SK-N-SH (cell line): ENCODE data around the gene NOTCH1. TPM values are rescaled to one million over a fixed set of nuclear protein-coding genes. Genes with fewer than 3 reads are reported as not detected.

Experiments used
- CTCF ChIA-PET: fragments of 300-600, 350-600 bp; formaldehyde crosslinking; extraction: SDS; loops from one replicate; lab custom pipeline; 2021; lab: Yijun Ruan, JAX
- POLR2A ChIA-PET: fragments of 350-600 bp; sonication (Branson Sonifier 250); formaldehyde crosslinking; extraction: SDS; loops from one replicate; lab custom pipeline; 2020; ENCODE audit warnings: antibody characterized with exemption, inconsistent platforms; lab: Yijun Ruan, JAX
- DNase-seq: peaks from one replicate; pipeline ENCODE4 v3.0.0; 2012
- H2AFZ ChIP-seq: fragments of 200-600 bp; sonication (generic); 2 replicates; pipeline ENCODE4 v1.8.1; 2016; ENCODE audit warnings: antibody characterized with exemption, mild to moderate bottlenecking, low read depth
- H3F3A ChIP-seq: fragments of 200-600 bp; sonication (generic); replicated peaks from 2 replicates; pipeline ENCODE3; 2016; ENCODE audit warnings: antibody characterized with exemption, mild to moderate bottlenecking; ENCODE audit not compliant: insufficient read depth
- H3K27ac ChIP-seq, 2 experiments: fragments of 200-500 bp in 1 of 2; fragments of 200-600 bp in 1 of 2; sonication (Bioruptor generic) in 1 of 2; sonication (generic), shearing (Covaris generic) in 1 of 2; 2 replicates each; pipeline versions ENCODE4 v1.5.1 to v1.6.1; 2014 to 2016; ENCODE audit warnings: low read depth in 2 of 2, inconsistent platforms in 1 of 2, low read length in 1 of 2, mild to moderate bottlenecking in 1 of 2, mixed read lengths in 1 of 2
- H3K27me3 ChIP-seq: fragments of 200-600 bp; sonication (generic), shearing (Covaris generic); 2 replicates; pipeline ENCODE4 v1.6.1; 2016; ENCODE audit warnings: mixed run types; ENCODE audit not compliant: insufficient read depth
- H3K36me3 ChIP-seq, 2 experiments: fragments of 200-500 bp in 1 of 2; fragments of 200-600 bp in 1 of 2; sonication (Bioruptor generic) in 1 of 2; sonication (generic) in 1 of 2; replicated peaks in 1 of 2; 2 replicates each; pipeline versions ENCODE3 to v1.5.1; 2014 to 2016; ENCODE audit warnings: low read length in 1 of 2, mild to moderate bottlenecking in 1 of 2; ENCODE audit not compliant: insufficient read depth in 2 of 2, control insufficient read depth in 1 of 2
- H3K4me1 ChIP-seq, 2 experiments: fragments of 200-500 bp in 1 of 2; fragments of 200-600 bp in 1 of 2; sonication (Bioruptor generic) in 1 of 2; sonication (generic), shearing (Covaris generic) in 1 of 2; 2 replicates each; pipeline versions ENCODE4 v1.5.1 to v1.6.1; 2014 to 2016; ENCODE audit warnings: low read depth in 1 of 2, low read length in 1 of 2, mixed run types in 1 of 2; ENCODE audit not compliant: insufficient read depth in 2 of 2, control insufficient read depth in 1 of 2
- H3K4me2 ChIP-seq: fragments of 200-600 bp; sonication (generic), shearing (Covaris generic); 2 replicates; pipeline ENCODE4 v1.6.1; 2017; ENCODE audit warnings: mixed run types
- H3K4me3 ChIP-seq, 2 experiments: fragments of 200-500 bp in 1 of 2; fragments of 200-600 bp in 1 of 2; sonication (Bioruptor generic) in 1 of 2; sonication (generic), shearing (Covaris generic) in 1 of 2; 2 replicates each; pipeline versions ENCODE4 v1.5.1 to v1.8.1; 2014 to 2016; ENCODE audit warnings: low read depth in 2 of 2, inconsistent platforms in 1 of 2, low read length in 1 of 2, mild to moderate bottlenecking in 1 of 2, mixed read lengths in 1 of 2, moderate library complexity in 1 of 2
- H3K79me2 ChIP-seq: fragments of 200-600 bp; sonication (generic); 2 replicates; pipeline ENCODE4 v1.8.1; 2017; ENCODE audit warnings: mild to moderate bottlenecking; ENCODE audit not compliant: insufficient read depth
- H3K9ac ChIP-seq: fragments of 200-600 bp; sonication (generic); 2 replicates; pipeline ENCODE4 v1.6.1; 2017; ENCODE audit warnings: mixed run types
- H3K9me2 ChIP-seq: fragments of 200-600 bp; sonication (generic); 2 replicates; pipeline ENCODE4 v1.6.1; 2017; ENCODE audit warnings: mixed run types
- H3K9me3 ChIP-seq: fragments of 200-600 bp; sonication (generic); 2 replicates; pipeline ENCODE4 v1.6.1; 2017; ENCODE audit warnings: mixed run types, mild to moderate bottlenecking, moderate library complexity
- H4K20me1 ChIP-seq: fragments of 200-600 bp; sonication (generic); 2 replicates; pipeline ENCODE4 v1.6.1; 2017; ENCODE audit warnings: mild to moderate bottlenecking, mixed run types; ENCODE audit not compliant: insufficient read depth
- CTCF ChIP-seq: fragments of 200-600 bp; sonication (generic); IDR thresholded peaks from 2 replicates; pipeline ENCODE4 v1.6.1; 2017; ENCODE audit warnings: antibody characterized with exemption, mild to moderate bottlenecking, moderate library complexity
- ELF1 ChIP-seq: IDR thresholded peaks from 2 replicates; pipeline ENCODE4 v1.4.0; 2012
- EP300 ChIP-seq, 2 experiments: IDR thresholded peaks; 2 replicates each; pipeline versions ENCODE4 v1.4.0 to v1.6.1; 2012; ENCODE audit warnings: borderline replicate concordance in 1 of 2, low read depth in 1 of 2, low read length in 1 of 2
- FOXM1 ChIP-seq: IDR thresholded peaks from 2 replicates; pipeline ENCODE4 v1.4.0; 2012; ENCODE audit warnings: low read depth, mild to moderate bottlenecking
- GABPA ChIP-seq: IDR thresholded peaks from 2 replicates; pipeline ENCODE4 v1.4.0; 2012; ENCODE audit warnings: low read depth, mild to moderate bottlenecking
- GATA2 ChIP-seq: sonication (generic); formaldehyde crosslinking; IDR thresholded peaks from 2 replicates; pipeline ENCODE4 v1.5.0; 2020; ENCODE audit warnings: mild to moderate bottlenecking, missing genetic modification reagents
- JUND ChIP-seq: IDR thresholded peaks from 2 replicates; pipeline ENCODE4 v1.4.0; 2012
- MXI1 ChIP-seq: IDR thresholded peaks from 2 replicates; pipeline ENCODE4 v1.6.1; 2012; ENCODE audit warnings: mild to moderate bottlenecking, low read depth, low read length, improper control_type of control experiment
- NFIC ChIP-seq: IDR thresholded peaks from 2 replicates; pipeline ENCODE4 v1.4.0; 2012; ENCODE audit warnings: borderline replicate concordance
- POLR2AphosphoS5 ChIP-seq: IDR thresholded peaks from 2 replicates; pipeline ENCODE4 v1.6.1; 2012; ENCODE audit warnings: low read depth, low read length
- RCOR1 ChIP-seq: fragments of 150-350 bp; IDR thresholded peaks from 2 replicates; pipeline ENCODE4 v1.6.1; 2017; ENCODE audit warnings: antibody characterized with exemption, low read length
- REST ChIP-seq: IDR thresholded peaks from 2 replicates; pipeline ENCODE4 v1.6.1; 2012; ENCODE audit warnings: mild to moderate bottlenecking, low read depth, low read length, moderate library complexity
- RXRA ChIP-seq: IDR thresholded peaks from 2 replicates; pipeline ENCODE4 v1.4.0; 2012; ENCODE audit warnings: low read depth, mild to moderate bottlenecking, borderline replicate concordance
- SIN3A ChIP-seq: IDR thresholded peaks from 2 replicates; pipeline ENCODE4 v1.6.1; 2012; ENCODE audit warnings: low read depth, mild to moderate bottlenecking, low read length, moderate library complexity, borderline replicate concordance
- SMC3 ChIP-seq: IDR thresholded peaks from 2 replicates; pipeline ENCODE4 v1.6.1; 2012; ENCODE audit warnings: low read depth, low read length, improper control_type of control experiment
- TAF1 ChIP-seq: IDR thresholded peaks from 2 replicates; pipeline ENCODE4 v1.6.1; 2012; ENCODE audit warnings: low read depth, mild to moderate bottlenecking, low read length, moderate library complexity, borderline replicate concordance
- TCF12 ChIP-seq: IDR thresholded peaks from 2 replicates; pipeline ENCODE4 v1.4.0; 2012
- YY1 ChIP-seq: IDR thresholded peaks from 2 replicates; pipeline ENCODE4 v1.4.0; 2012; ENCODE audit warnings: low read depth, mild to moderate bottlenecking
- WGBS: methylation state at CpG from one replicate; pipeline ENCODE4 v1.1.6; 2017; ENCODE audit warnings: low lambda C conversion rate; 5-methylcytosine and 5-hydroxymethylcytosine counted together
- polyA plus RNA-seq, 3 experiments: library from polyadenylated mRNA; depleted of rRNA; stranded (reverse); fragments of >200 nt; gene quantifications; 2 replicates each; pipeline ENCODE4 v1.2.3, GENCODE V29; 2012
- TF ChIP-seq, protein P1 (sequence below): IDR thresholded peaks from 2 replicates; pipeline ENCODE4; 2012
- TF ChIP-seq, protein P2 (sequence below): fragments of 150-350 bp; IDR thresholded peaks from 2 replicates; pipeline ENCODE4 v1.6.1; 2016; ENCODE audit warnings: mild to moderate bottlenecking, low read depth, low read length

The NOTCH1 gene
- polyA plus RNA-seq, 1 of the 3 experiments (the other 2 are of a cell fraction) = 6.6 TPM

- TF ChIP-seq JUND = no peak
- no peak for TF ChIP-seq SIN3A
- no peak for TF ChIP-seq EP300 (IDR thresholded peaks at IDR 0.05; ENCODE audit: borderline replicate concordance in 1 of 2, low read depth in 1 of 2, low read length in 1 of 2)
- TF ChIP-seq, protein P1, sequence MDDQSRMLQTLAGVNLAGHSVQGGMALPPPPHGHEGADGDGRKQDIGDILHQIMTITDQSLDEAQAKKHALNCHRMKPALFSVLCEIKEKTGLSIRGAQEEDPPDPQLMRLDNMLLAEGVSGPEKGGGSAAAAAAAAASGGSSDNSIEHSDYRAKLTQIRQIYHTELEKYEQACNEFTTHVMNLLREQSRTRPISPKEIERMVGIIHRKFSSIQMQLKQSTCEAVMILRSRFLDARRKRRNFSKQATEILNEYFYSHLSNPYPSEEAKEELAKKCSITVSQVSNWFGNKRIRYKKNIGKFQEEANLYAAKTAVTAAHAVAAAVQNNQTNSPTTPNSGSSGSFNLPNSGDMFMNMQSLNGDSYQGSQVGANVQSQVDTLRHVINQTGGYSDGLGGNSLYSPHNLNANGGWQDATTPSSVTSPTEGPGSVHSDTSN = no peak
- no peak for TF ChIP-seq RCOR1
- no peak for TF ChIP-seq TCF12
- no peak for TF ChIP-seq RXRA
- TF ChIP-seq YY1 = peak; percentile 63; the same call in 1 of the 2 replicates
- TF ChIP-seq TAF1 = peak; percentile 47
- no peak for TF ChIP-seq NFIC
- peak; percentile 79 for TF ChIP-seq POLR2AphosphoS5
- TF ChIP-seq, all 33 proteins: peak for 6
These were observed 62.2 kb downstream of the NOTCH1 start (continued) for GRCh38 chr9:136483589-136484152.

- H3K4me1 ChIP-seq = peaks cover 0 to 22% of the 10 kb centered on the region in 2 experiments; a peak in 2 of 4 replicates
- H3K36me3 ChIP-seq = peaks cover 3 to 12% of the 10 kb centered on the region in 2 experiments
- no peaks in the 10 kb centered on the region for H3K9me2 ChIP-seq
- ChIA-PET POLR2A (interaction anchor here (0.6 to 1.0 kb wide), 2 partner anchors 142 to 149 kb away, joined by 3 read pairs; no protein-coding TSS in a partner anchor), CTCF (interaction anchor here (0.6 to 8.2 kb wide), 9 partner anchors 125 to 296 kb away, joined by 3 to 320 read pairs (median 4); no protein-coding TSS in a partner anchor)
- peaks cover 41% of the 10 kb centered on the region for H4K20me1 ChIP-seq
- H3K79me2 ChIP-seq = peaks cover 48% of the 10 kb centered on the region
- peaks cover 4% of the 10 kb centered on the region for H3F3A ChIP-seq
- no peaks in the 10 kb centered on the region for H3K9me3 ChIP-seq
- 2% methylated on average over 73 of the region's 109 CpGs for WGBS
- no peaks in the 10 kb centered on the region for H3K27me3 ChIP-seq
- peak within 1 kb of the TSS; percentile 95 for H3K9ac ChIP-seq
- H2AFZ ChIP-seq = peak within 1 kb of the TSS; percentile 87; the same call in 1 of the 2 replicates
- DNase-seq = peak; percentile 97
- H3K27ac ChIP-seq = peak within 1 kb of the TSS; percentile 99 to 100
- peak within 1 kb of the TSS; percentile 100 for H3K4me2 ChIP-seq
- peak within 1 kb of the TSS; percentile 84 to 94 for H3K4me3 ChIP-seq
- TF ChIP-seq REST (0 out of 2 replicates have a peak, but pooled peaks have one; percentile 61), GATA2 (CRISPR knock-in tag) (no peak), SMC3 (no peak), CTCF (no peak), MXI1 (peak; percentile 44; the same call in 1 of the 2 replicates), FOXM1 (no peak), RCOR1 (no peak), ELF1 (peak; percentile 44; the same call in 1 of the 2 replicates), TAF1 (peak; percentile 90), EP300 (IDR thresholded peaks at IDR 0.05; ENCODE audit: borderline replicate concordance in 1 of 2, low read depth in 1 of 2, low read length in 1 of 2) (no peak; a peak in 1 of 4 replicates), GABPA (peak; percentile 52)
- TF ChIP-seq, protein P2, sequence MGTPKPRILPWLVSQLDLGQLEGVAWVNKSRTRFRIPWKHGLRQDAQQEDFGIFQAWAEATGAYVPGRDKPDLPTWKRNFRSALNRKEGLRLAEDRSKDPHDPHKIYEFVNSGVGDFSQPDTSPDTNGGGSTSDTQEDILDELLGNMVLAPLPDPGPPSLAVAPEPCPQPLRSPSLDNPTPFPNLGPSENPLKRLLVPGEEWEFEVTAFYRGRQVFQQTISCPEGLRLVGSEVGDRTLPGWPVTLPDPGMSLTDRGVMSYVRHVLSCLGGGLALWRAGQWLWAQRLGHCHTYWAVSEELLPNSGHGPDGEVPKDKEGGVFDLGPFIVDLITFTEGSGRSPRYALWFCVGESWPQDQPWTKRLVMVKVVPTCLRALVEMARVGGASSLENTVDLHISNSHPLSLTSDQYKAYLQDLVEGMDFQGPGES = no peak
These were observed 62.9 kb downstream of the NOTCH1 start, which contains the start of gene SEC16A for GRCh38 chr9:136482793-136483588. Gene SEC16A (minus strand): TSS chr9:136483040. CDS start chr9:136477615, 5,425 bp downstream.
